Measurements from ENCODE around the gene FAS.

- no peak for TF ChIP-seq SETDB1 (IDR thresholded peaks at IDR 0.05; ENCODE audit: insufficient read length, low read length)
- no peak for TF ChIP-seq SP7 (tag by site-specific recombination; IDR thresholded peaks at IDR 0.05)
- no peak for TF ChIP-seq ZNF302 (tag by site-specific recombination; IDR thresholded peaks at IDR 0.05; ENCODE audit: low read depth)
- TF ChIP-seq OVOL3 (tag by site-specific recombination; IDR thresholded peaks at IDR 0.05): no peak
- TF ChIP-seq CTCF (tag by site-specific recombination; IDR thresholded peaks at IDR 0.05): no peak
- no peak for TF ChIP-seq ZBTB1 (tag by site-specific recombination; IDR thresholded peaks at IDR 0.05)
- no peak for TF ChIP-seq KLF10 (tag by site-specific recombination; IDR thresholded peaks at IDR 0.05)
- no peak for TF ChIP-seq ZNF280D (tag by site-specific recombination; IDR thresholded peaks at IDR 0.05)
- TF ChIP-seq BCL11A (tag by site-specific recombination; IDR thresholded peaks at IDR 0.05; ENCODE audit: low read depth): no peak
- no peak for TF ChIP-seq GFI1B (tag by site-specific recombination; IDR thresholded peaks at IDR 0.05)
- TF ChIP-seq PATZ1 (tag by site-specific recombination; IDR thresholded peaks at IDR 0.05): no peak
Observed at GRCh38 chr10:88957381-88957780, 33.2 kb upstream of the FAS start.
